HG03095 (cell line): ENCODE data around the gene EVX2.

Source experiments
- ATAC-seq: cut with Tn5 transposase; IDR thresholded peaks from one replicate; pipeline ENCODE4 v1.9.1; 2021; ENCODE audit warnings: moderate library complexity; ENCODE audit not compliant: unreplicated experiment

Gene EVX2

GRCh38 chr2:176083796-176084261, at the start of gene EVX2:
EVX2 (minus strand) TSS chr2:176083962; CDS start chr2:176083776, 186 bp downstream.
- no peak for ATAC-seq

GRCh38 chr2:176133389-176133788, 49.6 kb upstream of the EVX2 start:
- ATAC-seq: no peak

GRCh38 chr2:176132205-176133171, 48.7 kb upstream of the EVX2 start:
- ATAC-seq: no peak

- no peak for ATAC-seq
These were observed 48.0 kb upstream of the EVX2 start for GRCh38 chr2:176131848-176132158.

- no peak for ATAC-seq
These were observed 47.4 kb upstream of the EVX2 start for GRCh38 chr2:176130957-176131847.

GRCh38 chr2:176130147-176130956, 46.6 kb upstream of the EVX2 start:
- ATAC-seq: no peak

GRCh38 chr2:176129813-176130146, 46.0 kb upstream of the EVX2 start:
- no peak for ATAC-seq

- ATAC-seq: no peak
These were observed 45.4 kb upstream of the EVX2 start, which contains the start of gene HOXD8 for GRCh38 chr2:176128982-176129796. HOXD8 (plus strand) TSS chr2:176129705; CDS start chr2:176130367, 662 bp downstream.

GRCh38 chr2:176128172-176128981, 44.6 kb upstream of the EVX2 start:
- ATAC-seq: no peak

GRCh38 chr2:176127774-176128072, 44.0 kb upstream of the EVX2 start:
- no peak for ATAC-seq

- no peak for ATAC-seq
These were observed 43.4 kb upstream of the EVX2 start for GRCh38 chr2:176126929-176127773.

GRCh38 chr2:176125772-176126054, 42.0 kb upstream of the EVX2 start:
- no peak for ATAC-seq

- ATAC-seq: no peak
These were observed 41.4 kb upstream of the EVX2 start for GRCh38 chr2:176124947-176125771.

- no peak for ATAC-seq
These were observed 40.6 kb upstream of the EVX2 start for GRCh38 chr2:176124110-176124946.

- ATAC-seq: no peak
These were observed 39.8 kb upstream of the EVX2 start for GRCh38 chr2:176123411-176124109.

GRCh38 chr2:176122683-176123410, 39.1 kb upstream of the EVX2 start, which contains the start of gene HOXD9:
HOXD9 (plus strand) TSS chr2:176122719; CDS start chr2:176122769, 50 bp downstream.
- ATAC-seq: no peak
